Measurements from ENCODE around the gene IPO5. TPM values are rescaled to one million over a fixed set of nuclear protein-coding genes. Genes with fewer than 3 reads are reported as not detected.

IPO5 gene
- total RNA-seq, 1 experiment from 2014 or later, result 46.3 TPM

- CTCF ChIA-PET, result no interaction called here
- no peak overlapping the region for H3K27ac Mint-ChIP-seq (ENCODE audit: unreplicated experiment)
- H3K4me1 Mint-ChIP-seq (ENCODE audit: low read depth, unreplicated experiment), result no peaks in the 10 kb centered on the region
- no peak for TF ChIP-seq CTCF (IDR thresholded peaks at IDR 0.05; ENCODE audit: unreplicated experiment)
- no peaks in the 10 kb centered on the region for H3K27me3 Mint-ChIP-seq (ENCODE audit: unreplicated experiment)
- intact Hi-C loops (cut with micrococcal nuclease; ENCODE audit: unreplicated experiment), result no loop called here
- no peaks in the 10 kb centered on the region for H3K9me3 Mint-ChIP-seq (ENCODE audit: low read depth, unreplicated experiment)
- H3K36me3 Mint-ChIP-seq (ENCODE audit: insufficient read depth, unreplicated experiment), result no peaks in the 10 kb centered on the region
- no peak for DNase-seq
- BruUV-seq (replicated peaks), result no TSS peak
- no peak overlapping the region for H3K4me3 Mint-ChIP-seq (ENCODE audit: low read depth, unreplicated experiment)
Observed at GRCh38 chr13:97928301-97928700, 25.2 kb upstream of the IPO5 start.

DNA sequence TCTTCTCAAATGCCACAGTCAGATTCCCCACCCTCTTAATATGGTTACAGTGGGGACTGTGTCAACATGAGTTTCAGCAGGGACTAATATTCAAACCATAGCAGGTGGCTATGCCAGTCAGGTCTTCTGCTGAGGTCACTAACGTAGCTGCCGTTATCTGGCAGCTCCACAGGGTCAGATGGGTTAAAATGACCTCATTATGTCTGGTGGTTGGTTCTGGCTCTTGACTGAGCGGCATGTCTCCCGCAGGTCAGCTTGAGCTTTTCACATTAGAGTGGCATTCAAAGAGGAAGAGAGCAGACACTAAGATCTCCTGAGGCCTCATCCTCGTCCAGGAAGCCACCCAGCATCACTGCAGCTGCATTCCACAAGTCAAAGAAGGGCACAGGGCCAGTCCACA is 21.4 kb upstream of the IPO5 start:
- CTCF ChIA-PET, result no interaction called here
- TF ChIP-seq CTCF (IDR thresholded peaks at IDR 0.05; ENCODE audit: unreplicated experiment), result no peak
- no peaks in the 10 kb centered on the region for H3K36me3 Mint-ChIP-seq (ENCODE audit: insufficient read depth, unreplicated experiment)
- H3K4me1 Mint-ChIP-seq (ENCODE audit: low read depth, unreplicated experiment), result no peaks in the 10 kb centered on the region
- intact Hi-C loops (cut with micrococcal nuclease; ENCODE audit: unreplicated experiment), result no loop called here
- H3K4me3 Mint-ChIP-seq (ENCODE audit: low read depth, unreplicated experiment), result no peak overlapping the region
- H3K27ac Mint-ChIP-seq (ENCODE audit: unreplicated experiment), result no peak overlapping the region
- H3K9me3 Mint-ChIP-seq (ENCODE audit: low read depth, unreplicated experiment), result no peaks in the 10 kb centered on the region
- no peaks in the 10 kb centered on the region for H3K27me3 Mint-ChIP-seq (ENCODE audit: unreplicated experiment)
- BruUV-seq (replicated peaks), result no TSS peak
- no peak for DNase-seq

DNA sequence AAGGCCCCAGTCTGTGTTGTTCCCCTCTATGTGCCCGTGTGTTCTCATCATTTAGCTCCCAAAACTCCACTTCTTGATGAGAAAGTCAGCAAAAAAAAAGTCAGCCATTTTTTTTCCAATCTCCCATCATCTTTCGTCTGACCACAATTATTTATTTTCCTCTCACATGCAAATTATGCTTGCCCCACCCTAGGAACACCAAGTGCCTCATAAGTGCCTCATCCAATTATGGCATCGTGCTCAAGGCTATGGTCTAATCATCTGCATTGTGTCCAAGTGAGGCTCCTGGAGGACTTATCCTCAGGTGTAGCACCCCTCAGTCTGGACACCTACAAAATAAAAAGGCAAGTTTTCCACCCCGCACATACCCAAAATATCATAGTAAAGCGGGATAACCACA is 20.8 kb upstream of the IPO5 start:
- no peak for DNase-seq
- Mint-ChIP-seq H3K27me3 (ENCODE audit: unreplicated experiment) (no peaks in the 10 kb centered on the region), H3K27ac (ENCODE audit: unreplicated experiment) (no peak overlapping the region), H3K36me3 (ENCODE audit: insufficient read depth, unreplicated experiment) (no peaks in the 10 kb centered on the region), H3K4me3 (ENCODE audit: low read depth, unreplicated experiment) (no peak overlapping the region), H3K4me1 (ENCODE audit: low read depth, unreplicated experiment) (no peaks in the 10 kb centered on the region), H3K9me3 (ENCODE audit: low read depth, unreplicated experiment) (no peaks in the 10 kb centered on the region)
- no TSS peak for BruUV-seq (replicated peaks)
- CTCF ChIA-PET, result no interaction called here
- TF ChIP-seq CTCF (IDR thresholded peaks at IDR 0.05; ENCODE audit: unreplicated experiment), result no peak
- intact Hi-C loops (cut with micrococcal nuclease; ENCODE audit: unreplicated experiment), result no loop called here

- Mint-ChIP-seq H3K36me3 (ENCODE audit: insufficient read depth, unreplicated experiment) (no peaks in the 10 kb centered on the region), H3K4me1 (ENCODE audit: low read depth, unreplicated experiment) (no peaks in the 10 kb centered on the region), H3K27ac (ENCODE audit: unreplicated experiment) (no peak overlapping the region), H3K27me3 (ENCODE audit: unreplicated experiment) (no peaks in the 10 kb centered on the region), H3K9me3 (ENCODE audit: low read depth, unreplicated experiment) (no peaks in the 10 kb centered on the region), H3K4me3 (ENCODE audit: low read depth, unreplicated experiment) (no peak overlapping the region)
- TF ChIP-seq CTCF (IDR thresholded peaks at IDR 0.05; ENCODE audit: unreplicated experiment), result no peak
- intact Hi-C loops (cut with micrococcal nuclease; ENCODE audit: unreplicated experiment), result no loop called here
- CTCF ChIA-PET, result no interaction called here
- no peak for DNase-seq
- BruUV-seq (replicated peaks), result no TSS peak
Observed at GRCh38 chr13:97933776-97934175, 19.7 kb upstream of the IPO5 start.

- no TSS peak for BruUV-seq (replicated peaks)
- CTCF ChIA-PET, result no interaction called here
- no peak for TF ChIP-seq CTCF (IDR thresholded peaks at IDR 0.05; ENCODE audit: unreplicated experiment)
- H3K4me1 Mint-ChIP-seq (ENCODE audit: low read depth, unreplicated experiment), result no peaks in the 10 kb centered on the region
- H3K9me3 Mint-ChIP-seq (ENCODE audit: low read depth, unreplicated experiment), result no peaks in the 10 kb centered on the region
- no peaks in the 10 kb centered on the region for H3K27me3 Mint-ChIP-seq (ENCODE audit: unreplicated experiment)
- no peak overlapping the region for H3K27ac Mint-ChIP-seq (ENCODE audit: unreplicated experiment)
- H3K36me3 Mint-ChIP-seq (ENCODE audit: insufficient read depth, unreplicated experiment), result no peaks in the 10 kb centered on the region
- intact Hi-C loops (cut with micrococcal nuclease; ENCODE audit: unreplicated experiment), result no loop called here
- no peak overlapping the region for H3K4me3 Mint-ChIP-seq (ENCODE audit: low read depth, unreplicated experiment)
- no peak for DNase-seq
Observed at GRCh38 chr13:97934590-97934989, 18.9 kb upstream of the IPO5 start.

Data from Calu3 (cell line).